NCI-H82 treated with DMSO at 0.1 percent for 48 hours (cell line): ENCODE data around the gene MEPCE.
"Not testable (repeated sequence)": the region's sequence is repeated elsewhere in the genome, so short reads cannot be mapped to it uniquely, and the experiment has no call there.

Source experiments
- DNase-seq: peaks from one replicate; lab custom pipeline; 2025; ENCODE audit not compliant: unreplicated experiment; lab: John Stamatoyannopoulos, UW

Gene MEPCE

DNA sequence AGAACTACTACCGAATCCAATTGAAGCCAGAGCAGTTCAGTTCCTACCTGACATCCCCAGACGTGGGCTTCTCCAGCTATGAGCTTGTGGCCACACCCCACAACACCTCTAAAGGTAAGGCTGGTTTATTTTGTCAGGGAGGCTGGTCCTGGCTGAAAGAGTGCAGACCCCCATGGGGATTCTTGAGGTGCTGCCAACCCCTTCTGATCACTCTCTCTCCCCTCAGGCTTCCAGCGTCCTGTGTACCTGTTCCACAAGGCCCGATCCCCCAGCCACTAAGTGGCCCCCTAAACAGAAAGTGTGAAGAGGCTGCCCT is 3.6 kb downstream of the MEPCE start:
- no peak for DNase-seq

DNA sequence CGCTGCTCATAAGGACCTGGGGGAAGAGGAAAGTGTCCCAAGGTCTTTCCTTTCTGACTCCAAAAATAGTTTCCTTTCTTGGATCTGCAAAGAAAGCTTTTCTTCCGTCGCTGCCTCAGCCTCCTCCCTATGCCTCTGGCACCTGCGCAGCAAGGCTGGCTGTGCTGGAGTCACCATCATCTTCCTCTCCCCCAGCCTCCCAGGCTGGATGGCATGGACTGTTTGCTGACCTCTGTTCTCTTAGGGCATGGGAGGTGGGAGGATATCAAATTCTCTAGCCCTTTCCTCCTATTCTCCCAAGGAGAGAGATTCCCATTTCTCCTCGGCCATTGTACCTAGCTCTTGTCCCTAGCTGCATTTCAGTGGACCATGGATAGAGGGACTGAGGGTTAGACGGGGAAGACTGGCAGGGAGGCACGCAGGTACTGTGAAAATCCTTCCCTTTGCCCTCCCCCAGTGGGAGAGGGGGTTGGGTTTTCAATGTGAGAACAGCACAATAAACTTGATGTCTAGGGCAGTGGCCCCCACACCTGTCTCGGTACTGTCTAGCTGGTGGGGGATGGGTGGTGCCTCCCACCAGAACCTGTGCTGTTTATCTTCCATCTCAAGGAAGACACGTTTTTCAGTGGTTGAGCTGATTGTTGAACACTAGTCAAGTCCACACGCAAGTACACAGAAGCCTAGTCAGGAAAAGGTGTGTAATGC is 4.1 kb downstream of the MEPCE start:
- DNase-seq, result no peak

- DNase-seq, result no peak
Observed at GRCh38 chr7:100434297-100435144, 4.9 kb downstream of the MEPCE start.

DNA sequence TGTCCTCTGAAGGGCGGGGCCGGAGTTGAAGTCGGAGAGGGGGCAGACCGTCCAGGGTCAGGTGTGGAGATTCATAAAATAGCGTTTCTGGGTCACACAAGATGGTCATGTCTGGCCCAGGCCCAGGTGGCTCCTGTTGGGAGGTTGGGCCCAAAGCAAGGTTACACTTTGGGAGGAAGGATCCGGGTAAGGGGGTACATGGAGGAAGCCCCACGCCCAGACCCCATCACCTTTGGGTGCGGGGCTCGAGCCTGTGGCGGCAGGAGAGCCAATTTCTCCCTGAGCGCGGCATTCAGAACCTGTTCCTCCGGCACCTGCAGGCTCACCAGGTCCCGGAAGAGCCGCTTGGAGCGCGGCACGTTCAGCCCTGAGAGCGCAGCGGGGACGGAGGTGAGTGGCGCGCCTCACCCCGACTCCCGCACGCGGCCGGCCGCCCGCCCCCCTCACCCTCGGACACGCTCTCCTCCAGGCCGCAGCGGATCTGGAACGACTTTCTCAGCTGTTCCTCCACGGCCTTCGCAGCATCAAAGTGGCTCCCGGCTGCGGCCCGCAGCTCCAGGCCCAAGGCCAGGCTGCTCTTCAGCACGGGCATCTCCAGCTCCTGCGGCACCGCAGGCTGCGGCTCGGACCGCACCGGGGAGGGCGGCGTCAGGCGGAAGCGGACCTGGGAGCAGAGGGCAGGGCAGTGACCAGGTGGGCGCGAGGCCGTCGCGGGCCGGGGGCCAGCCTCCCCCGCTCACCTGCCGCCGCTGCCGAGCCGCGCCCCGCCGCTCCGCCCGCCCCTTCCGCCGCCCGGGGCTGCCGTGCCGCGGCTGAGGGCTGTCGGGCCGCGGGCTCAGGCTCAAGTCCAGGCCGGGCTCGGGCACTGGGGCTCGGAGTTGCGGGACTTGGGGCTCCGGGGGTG is 6.0 kb downstream of the MEPCE start:
- DNase-seq, result no peak

DNA sequence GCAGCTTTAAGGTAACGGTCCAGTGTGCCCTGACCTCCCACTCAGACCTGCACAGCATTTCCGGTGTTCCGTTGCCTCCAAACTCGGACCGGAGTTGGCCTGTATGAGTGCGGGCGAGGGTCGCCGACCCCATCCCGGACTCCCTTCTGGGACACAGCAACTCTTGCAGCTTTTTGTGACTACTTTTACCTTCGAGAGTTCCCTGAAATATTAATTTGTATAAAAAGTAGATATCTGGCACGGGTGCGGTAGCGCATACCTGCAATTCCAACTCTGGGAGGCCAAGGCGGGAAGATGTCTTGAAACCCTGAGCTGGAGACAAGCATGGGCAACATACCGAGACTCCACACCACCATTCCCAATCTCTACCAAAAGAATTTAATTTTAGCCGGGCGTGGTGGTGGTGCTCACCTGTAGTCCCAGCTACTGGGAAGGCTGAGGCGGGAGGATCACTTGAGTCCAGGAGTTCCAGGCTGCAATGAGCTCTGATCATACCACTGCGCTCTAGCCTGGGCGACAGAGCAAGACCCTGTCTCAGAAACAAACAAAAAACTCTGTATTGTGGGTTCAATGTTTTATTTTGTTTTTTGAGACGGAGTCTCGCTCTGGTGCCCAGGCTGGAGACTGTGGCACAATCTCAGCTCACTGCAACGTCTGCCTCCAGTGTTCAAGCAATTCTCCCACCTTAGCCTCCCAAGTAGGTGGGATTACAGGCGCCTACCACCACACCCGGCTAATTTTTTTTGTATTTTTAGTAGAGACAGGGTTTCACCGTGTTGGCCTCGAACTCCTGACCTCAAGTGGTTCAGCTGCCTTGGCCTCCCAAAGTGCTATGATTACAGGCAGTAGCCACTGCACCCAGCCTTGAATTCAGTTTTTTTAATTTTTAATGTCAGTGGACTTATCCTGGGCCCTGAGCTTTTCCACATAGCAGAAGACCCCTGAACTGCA is 7.8 kb downstream of the MEPCE start:
- no peak for DNase-seq

DNA sequence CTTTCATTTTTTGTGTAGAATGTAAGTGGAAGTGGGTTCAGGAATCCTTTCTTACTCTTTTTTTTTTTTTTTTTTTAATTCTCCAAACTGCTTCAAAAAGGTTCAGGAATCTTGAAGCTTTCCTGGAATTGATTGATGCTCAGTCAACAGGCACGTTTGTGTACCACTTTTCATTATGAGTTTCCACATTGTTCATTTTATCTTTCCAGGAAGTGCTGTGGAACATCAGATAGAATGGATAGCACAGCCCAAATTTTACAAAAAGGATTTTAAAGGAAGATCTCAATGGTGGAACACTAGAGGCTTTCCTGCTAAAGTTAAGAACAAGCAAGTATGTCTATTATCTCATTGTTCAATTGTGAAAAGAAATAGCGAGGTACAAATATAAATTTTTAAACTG is 8.5 kb downstream of the MEPCE start:
- no peak for DNase-seq

DNA sequence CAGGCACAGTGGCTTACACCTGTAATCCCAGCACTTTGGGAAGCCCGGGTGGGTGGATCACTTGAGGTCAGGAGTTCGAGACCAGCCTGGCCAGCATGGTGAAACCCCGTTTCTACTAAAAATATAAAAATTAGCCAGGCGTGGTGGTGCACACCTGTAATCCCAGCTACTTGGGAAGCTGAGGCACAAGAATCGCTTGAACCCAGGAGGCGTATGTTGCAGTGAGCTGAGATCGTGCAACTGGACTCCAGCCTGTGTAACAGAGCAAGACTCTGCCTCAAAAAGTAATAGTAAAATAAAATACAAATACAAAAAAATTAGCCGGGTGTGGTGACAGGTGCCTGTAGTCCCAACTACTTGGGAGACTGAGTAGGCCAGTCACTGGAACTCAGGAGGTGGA is 9.1 kb downstream of the MEPCE start:
- DNase-seq, result not testable (repeated sequence)

DNA sequence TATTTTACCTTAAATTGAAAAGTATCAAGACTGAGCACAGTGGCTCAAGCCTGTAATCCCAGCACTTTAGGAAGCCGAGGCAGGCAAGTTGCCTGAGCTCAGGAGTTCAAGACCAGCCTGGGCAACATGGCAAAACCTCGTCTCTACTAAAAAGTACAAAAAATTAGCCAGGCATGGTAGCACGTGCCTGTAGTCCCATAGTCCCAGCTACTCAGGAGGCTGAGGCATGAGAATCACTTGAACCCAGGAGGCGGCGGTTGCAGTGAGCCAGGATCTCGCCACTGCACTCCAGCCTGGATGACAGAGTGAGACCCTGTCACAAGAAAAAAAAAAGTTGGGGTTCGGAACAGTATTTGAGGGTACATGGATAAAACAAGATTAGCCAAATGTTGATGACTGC is 9.6 kb downstream of the MEPCE start:
- not testable (repeated sequence) for DNase-seq

- no peak for DNase-seq
Observed at GRCh38 chr7:100441641-100442535, 12.3 kb downstream of the MEPCE start.

GRCh38 chr7:100443096-100443840 is 13.6 kb downstream of the MEPCE start:
- DNase-seq, result no peak

- DNase-seq, result no peak
Observed at GRCh38 chr7:100444311-100445278, 15.0 kb downstream of the MEPCE start.

DNA sequence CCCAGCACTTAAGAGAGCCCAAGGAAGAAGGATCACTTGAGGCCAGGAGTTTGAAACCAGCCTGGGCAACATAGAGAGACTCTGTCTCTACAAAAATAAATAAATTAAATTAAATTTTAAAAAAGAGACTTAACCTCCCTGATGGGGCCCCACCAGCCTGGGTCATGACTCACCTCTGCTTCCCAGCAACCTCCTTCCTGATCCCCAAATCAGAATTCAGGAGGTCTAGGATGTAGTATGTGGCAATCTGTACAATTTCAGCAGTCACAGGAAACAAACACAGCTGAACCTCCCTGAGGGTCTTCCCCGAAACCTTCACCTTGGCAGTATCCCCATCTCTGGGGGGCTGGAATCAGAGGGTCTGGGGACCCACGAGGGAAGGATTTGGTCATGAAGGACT is 16.4 kb downstream of the MEPCE start:
- DNase-seq, result no peak

- not testable (repeated sequence) for DNase-seq
Observed at GRCh38 chr7:100447363-100447762, 17.7 kb downstream of the MEPCE start.

DNA sequence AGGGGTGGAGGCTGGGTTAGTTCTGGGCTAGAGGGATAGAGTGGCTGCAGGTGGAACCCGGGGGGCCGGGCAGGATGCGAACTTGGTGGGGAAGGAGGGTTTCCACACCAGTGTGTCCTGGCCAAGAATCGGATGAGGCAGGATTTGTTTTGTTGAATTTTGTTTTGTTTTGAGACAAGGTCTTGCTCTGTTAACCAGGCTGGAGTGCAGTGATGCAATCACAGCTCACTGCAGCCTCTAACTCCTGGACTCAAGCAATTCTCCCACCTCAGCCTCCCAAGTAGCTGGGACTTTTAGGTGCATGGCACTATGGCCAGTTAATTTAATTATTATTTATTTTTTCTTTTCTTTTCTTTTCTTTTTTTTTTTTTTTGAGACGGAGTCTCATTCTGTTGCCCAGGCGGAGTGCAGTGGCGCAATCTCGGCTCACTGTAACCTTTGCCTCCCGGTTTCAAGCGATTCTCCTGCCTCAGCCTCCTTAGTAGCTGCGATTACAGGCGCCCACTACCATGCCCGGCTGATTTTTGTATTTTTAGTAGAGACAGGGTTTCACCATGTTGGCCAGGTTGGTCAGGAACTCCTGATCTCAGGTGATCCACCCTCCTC is 19.7 kb downstream of the MEPCE start:
- no peak for DNase-seq

DNA sequence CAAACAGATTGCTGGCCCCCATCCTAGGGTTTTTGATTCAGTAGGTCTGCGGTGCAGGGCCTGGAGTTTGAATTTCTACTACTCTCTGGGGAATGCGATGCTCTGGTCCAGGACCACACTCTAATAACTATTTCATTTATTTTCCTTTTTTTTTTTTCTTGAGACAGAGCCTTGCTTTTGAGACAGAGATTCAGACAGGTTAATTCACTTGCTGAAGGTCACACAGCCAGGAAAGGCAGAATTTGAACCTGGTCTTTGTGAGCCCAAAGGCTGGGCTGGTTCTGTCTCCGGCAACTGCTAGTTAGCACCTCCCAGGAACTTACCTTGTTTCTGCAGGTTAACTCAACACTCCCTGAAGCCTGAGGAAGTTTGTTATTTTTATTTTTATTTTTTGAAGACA is 22.9 kb downstream of the MEPCE start:
- no peak for DNase-seq

GRCh38 chr7:100453854-100454253 is 24.2 kb downstream of the MEPCE start:
- not testable (repeated sequence) for DNase-seq

DNA sequence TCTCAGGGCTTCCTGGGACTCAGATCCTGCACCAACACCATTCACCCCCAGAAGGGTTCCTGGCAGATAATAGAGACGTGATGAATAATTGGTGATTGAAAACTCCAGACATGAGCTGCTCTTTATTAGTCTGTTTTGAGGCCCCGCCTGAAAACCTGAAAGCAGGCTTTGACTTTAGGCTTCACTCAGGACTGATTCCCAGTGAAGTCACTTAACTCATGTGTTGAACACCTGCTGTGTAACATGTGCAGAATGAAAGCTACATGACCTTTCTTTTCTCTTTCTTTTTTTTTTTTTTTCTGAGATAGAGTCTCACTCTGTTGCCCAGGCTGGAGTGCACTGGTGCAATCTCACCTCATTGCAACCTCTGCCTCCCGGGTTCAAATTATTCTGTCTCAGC is 25.6 kb downstream of the MEPCE start:
- DNase-seq, result no peak
